GM23248 (cell line): ENCODE results near the gene FOXF2.

Experiments used
- EZH2 ChIP-seq: fragments of 200-600 bp; sonication (generic); IDR thresholded peaks from 2 replicates; pipeline ENCODE4 v1.6.1; 2018; ENCODE audit warnings: antibody characterized with exemption, mild to moderate bottlenecking; ENCODE audit not compliant: insufficient read depth, poor library complexity, severe bottlenecking
- EZH2phosphoT487 ChIP-seq: fragments of 200-600 bp; sonication (generic); IDR thresholded peaks from 2 replicates; pipeline ENCODE4 v1.6.1; 2018; ENCODE audit warnings: antibody characterized with exemption, moderate library complexity, mild to moderate bottlenecking, low read depth; ENCODE audit not compliant: insufficient read depth

- TF ChIP-seq EZH2 (no peak), EZH2phosphoT487 (no peak)
Observed at GRCh38 chr6:1407499-1407990, 18.2 kb downstream of the FOXF2 start.
